HCT116 (cell line): Measurements from ENCODE around the gene GAS2L2. TPM values are rescaled to one million over a fixed set of nuclear protein-coding genes. Genes with fewer than 3 reads are reported as not detected.

Source experiments
- ATAC-seq: fragments of 200-7000 bp; cut with Tn5 transposase; 2 replicates; pipeline ENCODE4 v1.9.1; 2020; ENCODE audit warnings: mild to moderate bottlenecking, moderate library complexity
- BruUV-seq: library from RNA; stranded (reverse); fragments of 400-500 nt; replicated peaks from 2 replicates; lab custom pipeline; 2021; lab: Mats Ljungman, UMichigan
- CTCF ChIA-PET: fragments of 300-600 bp; sonication (Branson Sonifier 250); formaldehyde crosslinking; loops from one replicate; lab custom pipeline; 2021; ENCODE audit warnings: antibody characterized with exemption; lab: Charles Lee
- POLR2A ChIA-PET: fragments of 300-600, 350-600 bp; sonication (Branson Sonifier 250); formaldehyde crosslinking; loops from one replicate; lab custom pipeline; 2021; ENCODE audit warnings: antibody characterized with exemption; lab: Charles Lee
- RAD21 ChIA-PET, 2 experiments: fragments of 300-600 bp; sonication (Branson Sonifier 250); formaldehyde crosslinking; loops; one replicate each; lab custom pipeline; 2023; ENCODE audit warnings: low total read pairs in 2 of 2; ENCODE audit not compliant: uncharacterized antibody in 2 of 2, unreplicated experiment in 2 of 2, low non-redundant PET in 1 of 2; lab: Charles Lee
- DNase-seq: peaks from one replicate; pipeline ENCODE4 v3.0.0-alpha.2; 2010; ENCODE audit warnings: low read depth, low spot score
- H2AFZ ChIP-seq: fragments of 200-600 bp; shearing (Covaris generic), sonication (generic); 2 replicates; pipeline ENCODE4 v1.6.1; 2017; ENCODE audit warnings: low read depth, mixed run types, mixed read lengths, antibody characterized with exemption, low read length; ENCODE audit not compliant: poor library complexity, severe bottlenecking
- H3K27ac ChIP-seq: 2 replicates; pipeline ENCODE4 v1.5.1; 2012; ENCODE audit warnings: low read depth, low read length
- H3K27me3 ChIP-seq: fragments of 200-600 bp; sonication (generic); 2 replicates; pipeline ENCODE4 v1.6.1; 2016; ENCODE audit warnings: mixed run types, low read length, mixed read lengths; ENCODE audit not compliant: insufficient read depth
- H3K36me3 ChIP-seq, 2 experiments: fragments of 200-500 bp in 1 of 2; fragments of 200-600 bp in 1 of 2; sonication (Bioruptor generic) in 1 of 2; sonication (generic) in 1 of 2; 2 replicates each; pipeline versions ENCODE4 v1.5.1 to v1.6.1; 2014 to 2016; ENCODE audit warnings: low read length in 2 of 2, inconsistent platforms in 1 of 2, mixed read lengths in 1 of 2, mixed run types in 1 of 2; ENCODE audit not compliant: insufficient read depth in 2 of 2, control insufficient read depth in 1 of 2
- H3K4me1 ChIP-seq, 2 experiments: fragments of 200-600 bp in 1 of 2; sonication (generic) in 1 of 2; 2 replicates each; pipeline versions ENCODE4 v1.5.1 to v1.6.1; 2012 to 2017; ENCODE audit warnings: low read length in 2 of 2, inconsistent platforms in 1 of 2, mild to moderate bottlenecking in 1 of 2, mixed read lengths in 1 of 2, mixed run types in 1 of 2, moderate library complexity in 1 of 2; ENCODE audit not compliant: insufficient read depth in 2 of 2, control insufficient read depth in 1 of 2
- H3K4me2 ChIP-seq: fragments of 200-600 bp; sonication (generic); 2 replicates; pipeline ENCODE4 v1.6.1; 2017; ENCODE audit warnings: mixed run types, low read length, mixed read lengths
- H3K4me3 ChIP-seq, 2 experiments: fragments of 200-600 bp in 1 of 2; sonication (generic) in 1 of 2; replicated peaks in 1 of 2; 2 replicates each; pipeline ENCODE4 v1.5.1; 2011 to 2016; ENCODE audit warnings: low read length in 2 of 2, control low read depth in 1 of 2, low read depth in 1 of 2, mild to moderate bottlenecking in 1 of 2, mixed read lengths in 1 of 2, mixed run types in 1 of 2
- H3K79me2 ChIP-seq: fragments of 200-600 bp; sonication (generic); 2 replicates; pipeline ENCODE4 v1.6.1; 2017; ENCODE audit warnings: mild to moderate bottlenecking, mixed run types, low read length, moderate library complexity, mixed read lengths; ENCODE audit not compliant: insufficient read depth
- H3K9ac ChIP-seq: fragments of 200-600 bp; sonication (generic); 2 replicates; pipeline ENCODE4 v1.6.1; 2016; ENCODE audit warnings: low read length, mixed read lengths
- H3K9me2 ChIP-seq: fragments of 200-600 bp; sonication (generic), shearing (Covaris generic); 2 replicates; pipeline ENCODE4 v1.6.1; 2017; ENCODE audit warnings: mixed run types, mild to moderate bottlenecking, moderate library complexity; ENCODE audit not compliant: insufficient read depth
- H3K9me3 ChIP-seq, 2 experiments: fragments of 200-500 bp in 1 of 2; fragments of 200-600 bp in 1 of 2; sonication (Bioruptor generic) in 1 of 2; sonication (generic) in 1 of 2; 2 replicates each; pipeline ENCODE4 v1.6.1; 2014 to 2017; ENCODE audit warnings: low read length in 2 of 2, mixed read lengths in 2 of 2, inconsistent platforms in 1 of 2, low read depth in 1 of 2, mild to moderate bottlenecking in 1 of 2, mixed run types in 1 of 2, moderate library complexity in 1 of 2; ENCODE audit not compliant: control insufficient read depth in 1 of 2, insufficient read depth in 1 of 2
- H4K20me1 ChIP-seq: fragments of 200-600 bp; sonication (generic), shearing (Covaris generic); 2 replicates; pipeline ENCODE4 v1.6.1; 2017; ENCODE audit warnings: mixed run types, mild to moderate bottlenecking, moderate library complexity; ENCODE audit not compliant: insufficient read depth
- CBX3 ChIP-seq: IDR thresholded peaks from 2 replicates; pipeline ENCODE4 v1.6.1; 2012; ENCODE audit warnings: low read depth
- CTCF ChIP-seq, 3 experiments: fragments of 200-600 bp in 1 of 3; sonication (generic) in 1 of 3; IDR thresholded peaks in 2 of 3; conservative IDR thresholded peaks in 1 of 3; 2 replicates each; pipeline ENCODE4 v1.5.1; 2012 to 2017; ENCODE audit warnings: low read depth in 2 of 3, low read length in 2 of 3, antibody characterized with exemption in 1 of 3, borderline replicate concordance in 1 of 3, control low read depth in 1 of 3, mild to moderate bottlenecking in 1 of 3, mixed read lengths in 1 of 3, mixed run types in 1 of 3, moderate library complexity in 1 of 3; ENCODE audit not compliant: insufficient read depth in 1 of 3
- EGR1 ChIP-seq: IDR thresholded peaks from 2 replicates; pipeline ENCODE4 v1.6.1; 2012; ENCODE audit warnings: low read depth
- FOSL1 ChIP-seq: IDR thresholded peaks from 2 replicates; pipeline ENCODE4 v1.6.1; 2012; ENCODE audit warnings: low read depth
- JUND ChIP-seq: IDR thresholded peaks from 2 replicates; pipeline ENCODE4 v1.6.1; 2012
- POLR2A ChIP-seq: IDR thresholded peaks from 2 replicates; pipeline ENCODE4 v1.7.0; 2011; ENCODE audit warnings: borderline replicate concordance; ENCODE audit not compliant: insufficient read depth, insufficient read length; ENCODE audit errors: extremely low read depth
- POLR2AphosphoS5 ChIP-seq: IDR thresholded peaks from 2 replicates; pipeline ENCODE4 v1.6.1; 2011; ENCODE audit warnings: mild to moderate bottlenecking, low read depth, low read length, moderate library complexity
- TCF7L2 ChIP-seq: IDR thresholded peaks from 2 replicates; pipeline ENCODE4 v1.7.0; 2011; ENCODE audit warnings: borderline replicate concordance, inconsistent platforms; ENCODE audit not compliant: insufficient read depth, insufficient read length; ENCODE audit errors: extremely low read depth
- ZFX ChIP-seq: fragments of 450-650 bp; IDR thresholded peaks from 2 replicates; pipeline ENCODE4 v1.6.1; 2017
- intact Hi-C: fragments of 100-400 bp; cut with micrococcal nuclease; formaldehyde crosslinking; loops from 2 replicates; pipeline ENCODE4 v1.10.0; 2022
- total RNA-seq: library from RNA; stranded (reverse); gene quantifications from one replicate; pipeline ENCODE4 v1.2.1, GENCODE V29; 2021; ENCODE audit not compliant: unreplicated experiment
- TF ChIP-seq, protein P1 (sequence below): IDR thresholded peaks from 2 replicates; pipeline ENCODE4 v1.6.1; 2012; ENCODE audit warnings: low read depth
- TF ChIP-seq, protein P2 (sequence below): IDR thresholded peaks from 2 replicates; pipeline ENCODE4 v1.6.1; 2012

Gene GAS2L2
- total RNA-seq, 1 experiment from 2014 or later: not detected

GRCh38 chr17:35725802-35726126, 27.3 kb downstream of the GAS2L2 start:
- intact Hi-C loops: no loop called here
- TF ChIP-seq TCF7L2: no peak
- no peak for TF ChIP-seq CTCF (IDR thresholded peaks at IDR 0.05 in 2 of 3, conservative IDR thresholded peaks at IDR 0.05 in 1 of 3; ENCODE audit: borderline replicate concordance in 1 of 3, insufficient read depth in 1 of 3, low read depth in 2 of 3, low read length in 2 of 3)
- no peak for TF ChIP-seq ZFX
- no peak for TF ChIP-seq FOSL1
- Histone ChIP-seq H3K36me3 (peaks cover 14 to 17% of the 10 kb centered on the region in 2 experiments; a peak in 3 of 4 replicates), H3K27ac (no peak overlapping the region), H3K27me3 (no peaks in the 10 kb centered on the region), H3K4me1 (peaks cover 0 to 3% of the 10 kb centered on the region in 2 experiments; a peak in 1 of 4 replicates), H3K9me2 (no peaks in the 10 kb centered on the region), H3K9me3 (no peaks in the 10 kb centered on the region), H3K4me3 (no peak overlapping the region), H3K9ac (no peak overlapping the region), H3K79me2 (no peaks in the 10 kb centered on the region), H3K4me2 (no peak overlapping the region), H4K20me1 (no peaks in the 10 kb centered on the region), H2AFZ (no peak overlapping the region)
- RAD21 ChIA-PET: no interaction called here
- ATAC-seq (no peak), DNase-seq (no peak)
- POLR2A ChIA-PET: no interaction called here
- CTCF ChIA-PET: no interaction called here
- BruUV-seq: no TSS peak

DNA sequence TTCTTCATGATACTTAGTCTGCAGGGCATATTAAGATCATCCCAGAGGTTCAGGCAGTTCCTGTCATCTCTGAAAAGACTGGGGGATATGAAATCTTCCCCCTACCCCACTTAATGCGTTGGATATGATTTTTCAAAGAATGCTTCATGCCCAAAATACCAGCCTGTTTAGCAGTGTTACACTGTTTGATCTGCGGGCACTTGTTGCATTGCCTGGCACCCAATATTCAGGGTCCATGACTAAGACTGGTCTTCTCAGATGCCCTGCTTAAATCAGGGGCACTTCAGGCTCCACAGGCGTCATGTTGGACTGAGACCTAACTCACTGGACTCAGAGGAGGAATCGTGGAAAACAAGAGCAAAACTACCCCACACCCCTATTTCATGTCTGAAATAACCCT, 28.0 kb downstream of the GAS2L2 start:
- Histone ChIP-seq H3K79me2 (no peaks in the 10 kb centered on the region), H2AFZ (no peak overlapping the region), H3K9ac (no peak overlapping the region), H3K9me2 (no peaks in the 10 kb centered on the region), H3K4me1 (peaks cover 0 to 3% of the 10 kb centered on the region in 2 experiments; a peak in 1 of 4 replicates), H3K36me3 (peaks cover 15 to 17% of the 10 kb centered on the region in 2 experiments; a peak in 3 of 4 replicates), H3K4me3 (no peak overlapping the region), H4K20me1 (no peaks in the 10 kb centered on the region), H3K9me3 (no peaks in the 10 kb centered on the region), H3K27me3 (no peaks in the 10 kb centered on the region), H3K27ac (no peak overlapping the region), H3K4me2 (no peak overlapping the region)
- ChIA-PET RAD21 (no interaction called here), POLR2A (no interaction called here), CTCF (no interaction called here)
- ATAC-seq (no peak), DNase-seq (no peak)
- intact Hi-C loops: no loop called here
- TF ChIP-seq, protein P1, sequence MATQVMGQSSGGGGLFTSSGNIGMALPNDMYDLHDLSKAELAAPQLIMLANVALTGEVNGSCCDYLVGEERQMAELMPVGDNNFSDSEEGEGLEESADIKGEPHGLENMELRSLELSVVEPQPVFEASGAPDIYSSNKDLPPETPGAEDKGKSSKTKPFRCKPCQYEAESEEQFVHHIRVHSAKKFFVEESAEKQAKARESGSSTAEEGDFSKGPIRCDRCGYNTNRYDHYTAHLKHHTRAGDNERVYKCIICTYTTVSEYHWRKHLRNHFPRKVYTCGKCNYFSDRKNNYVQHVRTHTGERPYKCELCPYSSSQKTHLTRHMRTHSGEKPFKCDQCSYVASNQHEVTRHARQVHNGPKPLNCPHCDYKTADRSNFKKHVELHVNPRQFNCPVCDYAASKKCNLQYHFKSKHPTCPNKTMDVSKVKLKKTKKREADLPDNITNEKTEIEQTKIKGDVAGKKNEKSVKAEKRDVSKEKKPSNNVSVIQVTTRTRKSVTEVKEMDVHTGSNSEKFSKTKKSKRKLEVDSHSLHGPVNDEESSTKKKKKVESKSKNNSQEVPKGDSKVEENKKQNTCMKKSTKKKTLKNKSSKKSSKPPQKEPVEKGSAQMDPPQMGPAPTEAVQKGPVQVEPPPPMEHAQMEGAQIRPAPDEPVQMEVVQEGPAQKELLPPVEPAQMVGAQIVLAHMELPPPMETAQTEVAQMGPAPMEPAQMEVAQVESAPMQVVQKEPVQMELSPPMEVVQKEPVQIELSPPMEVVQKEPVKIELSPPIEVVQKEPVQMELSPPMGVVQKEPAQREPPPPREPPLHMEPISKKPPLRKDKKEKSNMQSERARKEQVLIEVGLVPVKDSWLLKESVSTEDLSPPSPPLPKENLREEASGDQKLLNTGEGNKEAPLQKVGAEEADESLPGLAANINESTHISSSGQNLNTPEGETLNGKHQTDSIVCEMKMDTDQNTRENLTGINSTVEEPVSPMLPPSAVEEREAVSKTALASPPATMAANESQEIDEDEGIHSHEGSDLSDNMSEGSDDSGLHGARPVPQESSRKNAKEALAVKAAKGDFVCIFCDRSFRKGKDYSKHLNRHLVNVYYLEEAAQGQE: no peak
- TF ChIP-seq EGR1: no peak
- TF ChIP-seq POLR2A: no peak
- no peak for TF ChIP-seq CBX3
- TF ChIP-seq, protein P2, sequence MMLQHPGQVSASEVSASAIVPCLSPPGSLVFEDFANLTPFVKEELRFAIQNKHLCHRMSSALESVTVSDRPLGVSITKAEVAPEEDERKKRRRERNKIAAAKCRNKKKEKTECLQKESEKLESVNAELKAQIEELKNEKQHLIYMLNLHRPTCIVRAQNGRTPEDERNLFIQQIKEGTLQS: no peak
- TF ChIP-seq POLR2AphosphoS5: no peak
- TF ChIP-seq ZFX: no peak
- no peak for TF ChIP-seq JUND
- no peak for TF ChIP-seq TCF7L2
- TF ChIP-seq FOSL1: no peak
- BruUV-seq: no TSS peak
